DND-41 (cell line): ENCODE measurements around the gene CHN2.

Source experiments
- ATAC-seq: fragments of 200-7000 bp; cut with Tn5 transposase; 3 replicates; pipeline ENCODE4 v1.9.1; 2021; ENCODE audit warnings: low read depth; ENCODE audit not compliant: insufficient read depth
- DNase-seq: peaks from one replicate; pipeline ENCODE4 v3.0.0-alpha.2; 2020
- H2AFZ ChIP-seq: 2 replicates; pipeline ENCODE4 v1.6.0; 2012; ENCODE audit warnings: low read depth, low read length
- H3K27ac ChIP-seq: 2 replicates; pipeline ENCODE4 v1.5.1; 2012; ENCODE audit warnings: low read length, inconsistent platforms
- H3K27me3 ChIP-seq: fragments of 200-600 bp; sonication (generic); 2 replicates; pipeline ENCODE4 v1.6.0; 2012; ENCODE audit warnings: low read length, mild to moderate bottlenecking, inconsistent platforms; ENCODE audit not compliant: insufficient read depth, poor library complexity
- H3K36me3 ChIP-seq: 2 replicates; pipeline ENCODE4 v1.5.1; 2012; ENCODE audit warnings: low read length, inconsistent platforms; ENCODE audit not compliant: insufficient read depth
- H3K4me1 ChIP-seq: 2 replicates; pipeline ENCODE4 v1.5.1; 2012; ENCODE audit warnings: mild to moderate bottlenecking, low read length; ENCODE audit not compliant: insufficient read depth
- H3K4me2 ChIP-seq: 2 replicates; pipeline ENCODE4 v1.6.0; 2012; ENCODE audit warnings: mild to moderate bottlenecking, moderate library complexity, low read length, inconsistent platforms; ENCODE audit not compliant: insufficient read depth
- H3K4me3 ChIP-seq, 2 experiments: fragments of 200-600 bp in 1 of 2; shearing (Covaris generic) in 1 of 2; 2 replicates each; pipeline ENCODE4 v1.5.1; 2012 to 2016; ENCODE audit warnings: inconsistent platforms in 2 of 2, low read length in 2 of 2, mild to moderate bottlenecking in 2 of 2, low read depth in 1 of 2, moderate library complexity in 1 of 2
- H3K79me2 ChIP-seq: 2 replicates; pipeline ENCODE4 v1.6.0; 2012; ENCODE audit warnings: low read length, inconsistent platforms; ENCODE audit not compliant: insufficient read depth
- H3K9ac ChIP-seq: 2 replicates; pipeline ENCODE4 v1.6.0; 2012; ENCODE audit warnings: low read depth, mild to moderate bottlenecking, inconsistent platforms, low read length, moderate library complexity
- H3K9me3 ChIP-seq: 2 replicates; pipeline ENCODE4 v1.5.1; 2012; ENCODE audit warnings: low read length, moderate library complexity, mild to moderate bottlenecking, inconsistent platforms; ENCODE audit not compliant: insufficient read depth, severe bottlenecking
- H4K20me1 ChIP-seq: 2 replicates; pipeline ENCODE4 v1.6.0; 2012; ENCODE audit warnings: low read length; ENCODE audit not compliant: insufficient read depth
- CTCF ChIP-seq: IDR thresholded peaks from 2 replicates; pipeline ENCODE4 v1.5.1; 2012; ENCODE audit warnings: borderline replicate concordance, low read length, moderate library complexity, mild to moderate bottlenecking; ENCODE audit not compliant: poor library complexity, severe bottlenecking; ENCODE audit errors: extremely low read depth
- EZH2 ChIP-seq: IDR thresholded peaks from 3 replicates; pipeline ENCODE4 v1.6.1; 2012; ENCODE audit warnings: borderline replicate concordance, low read depth, mild to moderate bottlenecking, moderate library complexity, low read length, inconsistent platforms; ENCODE audit not compliant: severe bottlenecking

Gene CHN2

GRCh38 chr7:29384277-29384676 is 189.7 kb downstream of the CHN2 start:
- ATAC-seq (no peak), DNase-seq (no peak)
- H3K4me3 ChIP-seq: no peak overlapping the region
- no peak overlapping the region for H3K4me2 ChIP-seq
- TF ChIP-seq EZH2 (no peak), CTCF (no peak)
- H3K27me3 ChIP-seq: no peaks in the 10 kb centered on the region
- no peaks in the 10 kb centered on the region for H3K79me2 ChIP-seq
- H3K9ac ChIP-seq: no peak overlapping the region
- no peaks in the 10 kb centered on the region for H3K4me1 ChIP-seq
- no peak overlapping the region for H2AFZ ChIP-seq
- H3K27ac ChIP-seq: no peak overlapping the region
- no peaks in the 10 kb centered on the region; the same call in 1 of the 2 replicates for H3K36me3 ChIP-seq
- no peaks in the 10 kb centered on the region for H4K20me1 ChIP-seq
- H3K9me3 ChIP-seq: no peaks in the 10 kb centered on the region

GRCh38 chr7:29385214-29385814 is 190.7 kb downstream of the CHN2 start:
- H4K20me1 ChIP-seq: no peaks in the 10 kb centered on the region
- TF ChIP-seq CTCF (no peak), EZH2 (no peak)
- no peak overlapping the region for H3K4me2 ChIP-seq
- H3K9me3 ChIP-seq: no peaks in the 10 kb centered on the region
- no peak overlapping the region for H3K4me3 ChIP-seq
- no peak overlapping the region for H2AFZ ChIP-seq
- DNase-seq (no peak), ATAC-seq (no peak)
- no peaks in the 10 kb centered on the region for H3K79me2 ChIP-seq
- no peaks in the 10 kb centered on the region for H3K27me3 ChIP-seq
- no peak overlapping the region for H3K9ac ChIP-seq
- no peak overlapping the region for H3K27ac ChIP-seq
- H3K4me1 ChIP-seq: no peaks in the 10 kb centered on the region
- H3K36me3 ChIP-seq: no peaks in the 10 kb centered on the region; the same call in 1 of the 2 replicates

- DNase-seq: no peak
- no peak overlapping the region for H2AFZ ChIP-seq
- no peaks in the 10 kb centered on the region for H4K20me1 ChIP-seq
- no peak overlapping the region for H3K4me3 ChIP-seq
- no peaks in the 10 kb centered on the region for H3K79me2 ChIP-seq
- H3K36me3 ChIP-seq: no peaks in the 10 kb centered on the region; the same call in 1 of the 2 replicates
- no peak for ATAC-seq
- H3K9me3 ChIP-seq: no peaks in the 10 kb centered on the region
- H3K27me3 ChIP-seq: no peaks in the 10 kb centered on the region
- no peaks in the 10 kb centered on the region for H3K4me1 ChIP-seq
- no peak overlapping the region for H3K4me2 ChIP-seq
- no peak for TF ChIP-seq EZH2
- TF ChIP-seq CTCF: no peak
- H3K9ac ChIP-seq: no peak overlapping the region
- no peak overlapping the region for H3K27ac ChIP-seq
Observed at GRCh38 chr7:29386196-29386765, 191.7 kb downstream of the CHN2 start.
